HL-60 (cell line): ENCODE results near the gene BBS4.

ENCODE experiments used
- GABPA ChIP-seq: IDR thresholded peaks from 2 replicates; pipeline ENCODE4 v1.6.1; 2012; ENCODE audit warnings: low read depth
- POLR2AphosphoS5 ChIP-seq: IDR thresholded peaks from 2 replicates; pipeline ENCODE4 v1.6.1; 2012; ENCODE audit warnings: low read depth
- SPI1 ChIP-seq: IDR thresholded peaks from 2 replicates; pipeline ENCODE4 v1.6.1; 2012; ENCODE audit warnings: low read depth, mild to moderate bottlenecking, borderline replicate concordance
- TF ChIP-seq, protein P1 (sequence below): IDR thresholded peaks from 2 replicates; pipeline ENCODE4 v1.6.1; 2012; ENCODE audit warnings: low read depth; ENCODE audit not compliant: insufficient replicate concordance
- TF ChIP-seq, protein P2 (sequence below): IDR thresholded peaks from one replicate; pipeline ENCODE4 v1.5.1; 2011; ENCODE audit warnings: low read length, control low read depth, inconsistent platforms; ENCODE audit not compliant: insufficient read depth

DNA sequence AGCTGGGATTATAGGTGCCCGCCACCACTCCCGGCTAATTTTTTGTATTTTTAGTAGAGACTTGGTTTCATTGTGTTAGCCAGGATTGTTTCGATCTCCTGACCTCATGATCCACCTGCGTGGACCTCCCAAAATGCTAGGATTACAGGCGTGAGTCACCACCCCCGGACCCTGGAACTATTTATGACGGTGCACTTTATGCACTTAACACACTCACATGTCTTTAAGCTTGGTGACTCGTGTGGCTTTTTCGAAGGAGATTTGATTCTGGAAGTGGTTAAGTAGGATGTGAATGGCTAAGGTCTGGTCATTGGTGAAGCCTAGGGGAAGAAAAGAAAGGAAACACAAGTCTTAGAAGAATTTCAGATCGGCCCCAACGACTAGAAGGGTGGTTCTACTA lies 20.3 kb downstream of the BBS4 start:
- TF ChIP-seq, protein P1, sequence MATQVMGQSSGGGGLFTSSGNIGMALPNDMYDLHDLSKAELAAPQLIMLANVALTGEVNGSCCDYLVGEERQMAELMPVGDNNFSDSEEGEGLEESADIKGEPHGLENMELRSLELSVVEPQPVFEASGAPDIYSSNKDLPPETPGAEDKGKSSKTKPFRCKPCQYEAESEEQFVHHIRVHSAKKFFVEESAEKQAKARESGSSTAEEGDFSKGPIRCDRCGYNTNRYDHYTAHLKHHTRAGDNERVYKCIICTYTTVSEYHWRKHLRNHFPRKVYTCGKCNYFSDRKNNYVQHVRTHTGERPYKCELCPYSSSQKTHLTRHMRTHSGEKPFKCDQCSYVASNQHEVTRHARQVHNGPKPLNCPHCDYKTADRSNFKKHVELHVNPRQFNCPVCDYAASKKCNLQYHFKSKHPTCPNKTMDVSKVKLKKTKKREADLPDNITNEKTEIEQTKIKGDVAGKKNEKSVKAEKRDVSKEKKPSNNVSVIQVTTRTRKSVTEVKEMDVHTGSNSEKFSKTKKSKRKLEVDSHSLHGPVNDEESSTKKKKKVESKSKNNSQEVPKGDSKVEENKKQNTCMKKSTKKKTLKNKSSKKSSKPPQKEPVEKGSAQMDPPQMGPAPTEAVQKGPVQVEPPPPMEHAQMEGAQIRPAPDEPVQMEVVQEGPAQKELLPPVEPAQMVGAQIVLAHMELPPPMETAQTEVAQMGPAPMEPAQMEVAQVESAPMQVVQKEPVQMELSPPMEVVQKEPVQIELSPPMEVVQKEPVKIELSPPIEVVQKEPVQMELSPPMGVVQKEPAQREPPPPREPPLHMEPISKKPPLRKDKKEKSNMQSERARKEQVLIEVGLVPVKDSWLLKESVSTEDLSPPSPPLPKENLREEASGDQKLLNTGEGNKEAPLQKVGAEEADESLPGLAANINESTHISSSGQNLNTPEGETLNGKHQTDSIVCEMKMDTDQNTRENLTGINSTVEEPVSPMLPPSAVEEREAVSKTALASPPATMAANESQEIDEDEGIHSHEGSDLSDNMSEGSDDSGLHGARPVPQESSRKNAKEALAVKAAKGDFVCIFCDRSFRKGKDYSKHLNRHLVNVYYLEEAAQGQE: no peak
- no peak for TF ChIP-seq GABPA
- TF ChIP-seq, protein P2, sequence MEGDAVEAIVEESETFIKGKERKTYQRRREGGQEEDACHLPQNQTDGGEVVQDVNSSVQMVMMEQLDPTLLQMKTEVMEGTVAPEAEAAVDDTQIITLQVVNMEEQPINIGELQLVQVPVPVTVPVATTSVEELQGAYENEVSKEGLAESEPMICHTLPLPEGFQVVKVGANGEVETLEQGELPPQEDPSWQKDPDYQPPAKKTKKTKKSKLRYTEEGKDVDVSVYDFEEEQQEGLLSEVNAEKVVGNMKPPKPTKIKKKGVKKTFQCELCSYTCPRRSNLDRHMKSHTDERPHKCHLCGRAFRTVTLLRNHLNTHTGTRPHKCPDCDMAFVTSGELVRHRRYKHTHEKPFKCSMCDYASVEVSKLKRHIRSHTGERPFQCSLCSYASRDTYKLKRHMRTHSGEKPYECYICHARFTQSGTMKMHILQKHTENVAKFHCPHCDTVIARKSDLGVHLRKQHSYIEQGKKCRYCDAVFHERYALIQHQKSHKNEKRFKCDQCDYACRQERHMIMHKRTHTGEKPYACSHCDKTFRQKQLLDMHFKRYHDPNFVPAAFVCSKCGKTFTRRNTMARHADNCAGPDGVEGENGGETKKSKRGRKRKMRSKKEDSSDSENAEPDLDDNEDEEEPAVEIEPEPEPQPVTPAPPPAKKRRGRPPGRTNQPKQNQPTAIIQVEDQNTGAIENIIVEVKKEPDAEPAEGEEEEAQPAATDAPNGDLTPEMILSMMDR: no peak
- no peak for TF ChIP-seq POLR2AphosphoS5
- TF ChIP-seq SPI1: no peak
